GM21528 (cell line): ENCODE measurements around the gene GPR162.
"Not testable (repeated sequence)": the region's sequence is repeated elsewhere in the genome, so short reads cannot be mapped to it uniquely, and the experiment has no call there.

ENCODE experiments used
- ATAC-seq: cut with Tn5 transposase; IDR thresholded peaks from one replicate; pipeline ENCODE4 v1.9.1; 2021; ENCODE audit warnings: mild to moderate bottlenecking, moderate library complexity; ENCODE audit not compliant: unreplicated experiment, low FRiP score

Gene GPR162

DNA sequence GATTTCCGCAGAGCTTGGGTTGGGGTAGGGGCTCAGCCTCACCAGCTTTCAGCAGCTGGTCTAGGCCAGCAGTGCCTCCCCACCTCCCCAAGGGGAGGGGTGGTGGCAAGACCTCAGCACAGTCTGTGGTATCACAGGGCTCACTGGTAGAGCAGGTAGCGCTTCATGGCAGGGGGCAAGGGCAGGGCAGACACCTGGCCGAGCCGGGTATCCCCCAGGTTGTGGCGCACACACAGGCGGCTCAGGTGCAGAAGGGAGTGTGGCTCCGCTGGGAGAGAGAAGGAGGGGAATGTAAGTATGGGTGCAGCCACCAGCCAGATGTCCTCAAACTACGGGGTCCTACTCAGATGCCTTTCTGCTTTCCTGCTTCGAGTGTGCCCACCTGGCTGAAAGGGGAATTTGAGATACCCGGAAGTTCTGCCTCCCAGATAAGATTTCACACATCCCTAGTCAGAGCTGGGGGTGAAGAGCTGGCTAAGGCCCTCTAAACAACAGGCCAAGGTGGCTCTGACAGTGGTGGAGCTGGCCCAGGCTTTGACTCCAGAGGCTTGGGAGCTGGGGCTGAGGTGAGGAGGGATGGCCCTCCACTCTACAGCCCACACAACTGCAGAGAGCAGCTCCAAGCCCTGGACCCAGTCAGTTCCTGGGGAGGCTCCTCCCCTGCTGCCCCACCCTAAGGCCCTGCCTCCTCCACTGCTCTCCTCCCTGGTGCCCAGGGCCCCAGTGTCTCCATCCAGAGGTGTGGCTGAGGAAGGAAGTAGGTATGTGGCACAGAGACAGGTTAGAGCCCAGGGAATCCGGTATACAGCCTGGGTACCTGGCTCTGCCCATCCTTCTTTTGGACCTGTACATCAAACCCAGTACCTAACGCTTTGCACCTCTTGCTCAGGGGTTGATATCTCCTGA, 49.7 kb downstream of the GPR162 start:
- no peak for ATAC-seq

DNA sequence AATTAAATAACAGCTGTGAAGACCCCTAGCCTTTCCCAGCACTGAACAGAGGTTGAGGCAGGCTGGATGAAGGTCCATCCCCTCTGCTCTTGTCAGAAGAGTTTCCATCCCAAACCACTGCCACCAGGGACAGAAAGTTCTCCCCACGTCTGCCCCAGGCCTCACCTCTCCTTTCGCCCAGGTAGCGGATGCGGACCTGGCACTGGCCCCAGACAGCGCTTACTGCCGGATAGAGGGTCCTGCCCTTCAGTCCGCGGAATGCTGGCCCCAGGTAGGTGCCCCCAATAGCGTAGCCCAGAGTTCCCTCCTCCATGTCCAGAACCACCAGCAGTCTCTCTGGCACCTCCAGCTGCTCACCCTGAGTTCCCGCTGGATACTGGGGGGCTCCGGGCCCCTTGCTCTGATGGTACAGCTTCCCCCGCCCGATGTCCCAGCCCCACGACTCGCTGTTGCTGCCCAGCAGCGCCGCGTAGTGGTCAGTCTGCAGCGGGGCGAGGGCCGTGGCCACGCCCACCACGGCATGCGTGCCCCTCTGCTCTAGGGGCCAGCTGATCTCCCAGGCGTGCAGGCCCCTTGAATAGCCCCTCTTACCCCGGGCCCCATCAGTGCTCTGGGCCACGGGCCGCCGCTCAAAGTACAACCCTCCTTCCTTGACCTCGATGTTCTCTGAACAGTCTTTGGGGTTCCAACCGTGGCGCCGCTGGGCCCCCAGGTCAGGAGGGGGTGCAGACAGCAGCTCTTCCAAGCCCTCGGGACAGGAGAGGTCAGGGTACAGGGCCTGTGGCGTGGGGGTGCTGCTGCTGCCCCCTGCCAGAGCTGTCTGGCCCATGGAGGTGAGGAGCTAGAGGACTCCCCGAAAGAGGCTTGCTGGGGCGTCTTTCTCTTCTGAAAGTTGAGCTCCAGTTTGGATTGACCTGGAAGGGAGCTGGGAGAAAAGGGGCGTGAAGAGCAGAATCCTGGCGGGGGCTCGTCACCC, 50.7 kb downstream of the GPR162 start:
- no peak for ATAC-seq

DNA sequence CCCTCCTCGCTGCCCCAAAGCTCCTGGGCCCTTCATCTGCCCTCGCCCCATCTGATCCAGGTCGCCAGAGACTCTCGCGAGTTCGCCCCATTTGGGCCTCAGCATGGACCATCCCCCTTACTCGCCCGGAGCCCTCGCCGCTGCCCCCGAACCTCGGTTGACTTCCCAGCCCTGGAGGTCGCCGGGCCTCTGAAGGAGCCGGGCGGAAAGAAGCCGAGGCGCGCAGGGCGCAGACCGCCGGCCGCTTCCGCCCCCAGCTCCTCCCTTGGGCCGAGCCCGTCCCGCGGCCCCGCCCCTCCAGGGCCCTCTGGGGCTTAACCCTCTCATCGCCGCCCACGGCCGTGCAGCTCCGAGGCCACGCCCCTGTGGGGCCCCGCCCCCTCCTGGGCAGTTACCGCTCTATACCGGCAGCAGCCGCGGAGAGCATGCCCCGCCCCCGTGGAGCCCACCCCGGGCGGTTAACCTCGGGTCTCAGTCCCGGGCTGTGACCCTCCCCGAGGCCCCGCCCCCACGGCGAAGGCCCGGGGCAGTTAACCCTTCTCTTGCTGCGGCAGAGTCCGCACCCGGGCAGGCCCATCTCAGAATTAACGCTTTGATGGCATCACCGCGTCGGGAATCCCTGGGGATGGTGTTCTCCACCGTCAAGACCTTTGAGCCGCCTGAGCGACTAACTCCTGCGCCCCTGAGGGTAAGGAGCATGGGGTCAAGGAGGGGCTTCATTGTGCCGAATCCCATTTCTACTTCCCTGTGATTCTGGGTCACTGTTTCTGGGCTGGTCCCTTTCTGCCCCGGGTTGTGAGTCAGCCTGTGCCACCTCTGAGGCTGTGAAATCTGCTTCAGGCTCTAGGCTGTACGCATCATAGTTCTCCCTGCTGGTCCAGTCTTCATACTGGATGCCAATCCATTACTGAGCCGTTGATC, 51.7 kb downstream of the GPR162 start, which contains the start of gene SPSB2:
SPSB2 (minus strand) TSS at position 210 of the 921 bp plus-strand sequence. CDS start 402 bp downstream, outside the sequence.
- peak; percentile 75 for ATAC-seq

DNA sequence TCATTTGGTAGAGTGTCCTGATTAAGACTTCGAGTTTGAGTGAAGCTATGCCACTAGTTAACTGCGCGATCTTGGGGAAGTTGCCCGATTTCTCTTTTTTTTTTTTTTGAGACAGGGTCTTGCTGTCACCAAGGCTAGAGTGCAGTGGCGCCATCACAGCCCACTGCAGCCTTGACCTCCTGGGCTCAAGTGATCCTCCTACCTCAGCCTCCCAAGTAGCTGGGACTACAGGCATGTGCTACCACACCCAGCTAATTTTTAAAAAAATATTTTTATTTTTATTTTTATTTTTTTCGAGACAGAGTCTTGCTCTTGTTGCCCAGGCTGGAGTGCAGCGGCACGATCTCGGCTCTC, 52.4 kb downstream of the GPR162 start:
- ATAC-seq = not testable (repeated sequence)
